GM10248 (cell line): ENCODE results near the gene SNX9.
A peak's percentile ranks its signal among the peaks of the same experiment; 100 is the strongest.
"Not testable (repeated sequence)": the region's sequence is repeated elsewhere in the genome, so short reads cannot be mapped to it uniquely, and the experiment has no call there.

Experiments
- CTCF ChIA-PET: fragments of 300-600 bp; sonication (Branson Sonifier 250); formaldehyde crosslinking; extraction: SDS; loops from one replicate; lab custom pipeline; 2021; ENCODE audit warnings: antibody characterized with exemption; lab: Yijun Ruan, JAX
- POLR2A ChIA-PET: fragments of 350-650 bp; sonication (Branson Sonifier 250); formaldehyde crosslinking; extraction: SDS; loops from one replicate; lab custom pipeline; 2020; ENCODE audit warnings: antibody characterized with exemption; lab: Yijun Ruan, JAX
- DNase-seq: peaks from one replicate; pipeline ENCODE4 v3.0.0; 2012; ENCODE audit errors: extremely low spot score
- TF ChIP-seq, protein P1 (sequence below): IDR thresholded peaks from 2 replicates; pipeline ENCODE4 v1.5.1; 2012; ENCODE audit warnings: mild to moderate bottlenecking, low read depth; ENCODE audit errors: extremely low read depth, missing control alignments, control extremely low read depth

Gene SNX9

DNA sequence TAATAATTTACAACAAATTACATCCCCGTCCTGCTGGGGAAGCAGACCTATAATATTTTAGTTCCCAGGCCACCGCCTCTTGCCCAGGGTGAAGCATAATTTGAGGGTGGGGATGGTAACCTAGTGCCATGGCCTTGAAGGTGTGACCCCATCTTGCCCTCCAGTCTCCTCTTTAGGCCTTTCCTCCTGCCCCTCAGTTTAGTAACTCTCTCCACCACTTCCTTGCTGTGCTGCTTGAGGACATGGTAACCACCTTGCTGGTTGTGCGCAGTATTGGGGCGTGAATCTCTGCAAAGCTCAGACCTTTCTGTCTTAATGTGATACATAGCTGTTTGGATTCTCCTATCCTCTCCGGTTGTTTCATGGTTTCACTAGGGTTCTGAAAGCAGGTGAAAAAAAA lies 16.6 kb downstream of the SNX9 start:
- TF ChIP-seq, protein P1, sequence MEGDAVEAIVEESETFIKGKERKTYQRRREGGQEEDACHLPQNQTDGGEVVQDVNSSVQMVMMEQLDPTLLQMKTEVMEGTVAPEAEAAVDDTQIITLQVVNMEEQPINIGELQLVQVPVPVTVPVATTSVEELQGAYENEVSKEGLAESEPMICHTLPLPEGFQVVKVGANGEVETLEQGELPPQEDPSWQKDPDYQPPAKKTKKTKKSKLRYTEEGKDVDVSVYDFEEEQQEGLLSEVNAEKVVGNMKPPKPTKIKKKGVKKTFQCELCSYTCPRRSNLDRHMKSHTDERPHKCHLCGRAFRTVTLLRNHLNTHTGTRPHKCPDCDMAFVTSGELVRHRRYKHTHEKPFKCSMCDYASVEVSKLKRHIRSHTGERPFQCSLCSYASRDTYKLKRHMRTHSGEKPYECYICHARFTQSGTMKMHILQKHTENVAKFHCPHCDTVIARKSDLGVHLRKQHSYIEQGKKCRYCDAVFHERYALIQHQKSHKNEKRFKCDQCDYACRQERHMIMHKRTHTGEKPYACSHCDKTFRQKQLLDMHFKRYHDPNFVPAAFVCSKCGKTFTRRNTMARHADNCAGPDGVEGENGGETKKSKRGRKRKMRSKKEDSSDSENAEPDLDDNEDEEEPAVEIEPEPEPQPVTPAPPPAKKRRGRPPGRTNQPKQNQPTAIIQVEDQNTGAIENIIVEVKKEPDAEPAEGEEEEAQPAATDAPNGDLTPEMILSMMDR, result no peak
- no peak for DNase-seq
- ChIA-PET POLR2A (no interaction called here), CTCF (no interaction called here)

DNA sequence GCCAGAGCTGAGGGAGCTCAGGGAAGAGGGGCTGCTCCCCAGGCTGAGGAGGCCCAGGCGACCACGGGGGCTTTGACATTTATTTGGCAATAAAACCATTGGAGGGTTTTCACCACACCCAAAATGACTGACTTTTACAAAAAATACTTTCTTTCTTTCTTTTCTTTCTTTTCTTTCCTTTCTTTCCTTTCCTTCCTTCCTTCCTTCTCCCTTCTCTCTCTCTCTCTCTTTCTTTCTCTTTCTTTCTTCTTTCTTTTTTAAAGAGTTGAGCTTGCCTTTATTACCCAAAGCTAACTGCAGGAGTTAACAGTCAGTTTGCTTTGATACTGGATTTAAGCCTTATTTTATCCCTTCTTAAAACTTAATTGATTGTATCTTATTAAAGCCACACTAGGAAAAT lies 17.2 kb downstream of the SNX9 start:
- DNase-seq, result no peak
- ChIA-PET POLR2A (no interaction called here), CTCF (interaction anchor here (1.3 kb wide), 1 partner anchor 24 kb away, joined by 3 read pairs; no protein-coding TSS in a partner anchor)
- TF ChIP-seq, protein P1, result no peak

DNA sequence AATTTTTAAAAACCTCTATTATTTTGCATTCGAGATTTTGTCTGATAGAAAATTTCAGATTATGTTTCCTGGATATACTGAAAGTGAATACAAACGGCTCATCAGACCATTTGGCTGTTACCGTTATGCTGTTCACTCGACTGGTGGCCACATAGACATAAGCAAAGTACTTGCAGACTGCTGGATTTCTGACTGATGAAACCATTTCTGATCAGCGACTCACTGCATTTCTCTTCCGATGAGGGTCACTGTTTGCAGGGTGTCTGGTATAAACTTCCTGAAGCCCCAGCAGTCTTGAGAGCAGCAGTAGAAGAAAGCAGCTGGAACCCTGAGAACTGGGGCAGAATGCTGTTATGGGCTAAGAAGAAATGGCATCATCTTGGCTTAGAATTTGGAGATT lies 17.7 kb downstream of the SNX9 start:
- DNase-seq, result no peak
- ChIA-PET POLR2A (no interaction called here), CTCF (interaction anchor here (0.8 to 1.3 kb wide), 2 partner anchors 25 to 106 kb away, joined by 3 read pairs; no protein-coding TSS in a partner anchor)
- TF ChIP-seq, protein P1, result no peak

DNA sequence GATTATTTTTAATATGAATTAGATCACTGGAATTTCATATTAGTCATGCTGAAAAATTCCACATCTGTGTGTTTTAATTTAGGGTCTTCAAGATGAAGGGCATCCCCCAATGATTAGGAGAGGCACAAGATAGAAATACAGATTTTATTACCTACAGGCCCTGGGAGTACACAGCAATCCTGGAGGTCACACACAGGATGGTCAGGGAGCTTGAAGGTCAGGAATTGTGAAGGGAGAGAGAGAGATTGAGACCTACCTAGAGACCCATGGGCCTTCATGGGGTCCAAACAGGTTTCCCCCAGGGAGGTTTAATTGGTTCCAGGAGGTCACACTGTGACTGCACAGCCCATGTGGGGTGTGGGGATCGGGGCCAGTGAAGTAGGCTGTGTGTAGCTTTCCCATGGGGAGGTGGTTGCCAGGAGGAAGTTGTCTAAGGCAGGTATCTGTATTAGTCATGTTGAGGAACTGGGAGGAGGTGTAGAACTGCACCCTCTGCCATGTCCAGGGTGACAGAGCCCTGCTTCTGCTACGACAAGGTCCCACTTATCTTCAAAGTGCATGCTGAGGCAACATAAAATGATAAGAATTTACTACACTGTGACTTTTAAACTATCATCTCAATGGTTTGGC lies 18.3 kb downstream of the SNX9 start:
- POLR2A ChIA-PET, result no interaction called here
- DNase-seq, result peak; percentile 44
- CTCF ChIA-PET, result interaction anchor here (0.8 to 1.3 kb wide), 2 partner anchors 25 to 106 kb away, joined by 3 read pairs; no protein-coding TSS in a partner anchor
- TF ChIP-seq, protein P1, result no peak

DNA sequence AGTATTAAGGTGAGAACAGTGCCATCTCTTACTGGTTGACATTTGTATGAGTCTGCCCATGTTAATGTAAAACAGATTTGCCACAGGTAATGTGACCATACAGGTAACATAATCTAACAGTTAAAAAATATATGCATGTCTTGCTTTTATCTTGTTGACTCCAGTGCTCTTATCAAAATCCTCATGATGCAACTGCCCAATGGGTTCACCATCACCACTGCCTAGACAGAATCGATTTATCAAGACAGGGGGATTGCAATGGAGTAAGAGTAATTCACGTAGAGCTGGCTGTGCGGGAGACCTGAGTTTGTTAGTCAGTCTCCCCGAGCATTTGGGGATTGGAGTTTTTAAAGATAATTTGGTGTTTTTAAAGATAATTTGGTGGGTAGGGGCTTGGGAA lies 19.2 kb downstream of the SNX9 start:
- no peak for DNase-seq
- CTCF ChIA-PET, result no interaction called here
- POLR2A ChIA-PET, result no interaction called here
- TF ChIP-seq, protein P1, result no peak

DNA sequence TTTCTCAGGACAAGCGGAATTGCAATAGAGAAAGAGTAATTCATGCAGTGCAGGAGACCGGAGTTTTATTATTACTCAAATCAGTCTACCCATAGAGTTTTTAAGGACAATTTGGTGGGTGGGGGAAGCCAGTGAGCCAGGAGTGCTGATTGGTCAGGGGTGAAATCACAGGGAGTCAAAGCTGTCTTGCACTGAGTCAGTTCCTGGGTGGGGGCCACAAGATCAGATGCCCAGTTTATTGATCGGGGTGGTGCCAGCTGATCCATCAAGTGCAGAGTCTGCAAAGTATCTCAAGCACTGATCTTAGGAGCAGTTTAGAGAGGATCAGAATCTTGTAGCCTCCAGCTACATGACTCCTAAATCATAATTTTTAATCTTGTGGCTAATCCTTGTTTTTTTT lies 21.1 kb downstream of the SNX9 start:
- POLR2A ChIA-PET, DNase-seq: not testable (repeated sequence)
- CTCF ChIA-PET, result interaction anchor here (1.2 to 1.4 kb wide), 2 partner anchors 30 kb away, joined by 5 to 6 read pairs; no protein-coding TSS in a partner anchor

DNA sequence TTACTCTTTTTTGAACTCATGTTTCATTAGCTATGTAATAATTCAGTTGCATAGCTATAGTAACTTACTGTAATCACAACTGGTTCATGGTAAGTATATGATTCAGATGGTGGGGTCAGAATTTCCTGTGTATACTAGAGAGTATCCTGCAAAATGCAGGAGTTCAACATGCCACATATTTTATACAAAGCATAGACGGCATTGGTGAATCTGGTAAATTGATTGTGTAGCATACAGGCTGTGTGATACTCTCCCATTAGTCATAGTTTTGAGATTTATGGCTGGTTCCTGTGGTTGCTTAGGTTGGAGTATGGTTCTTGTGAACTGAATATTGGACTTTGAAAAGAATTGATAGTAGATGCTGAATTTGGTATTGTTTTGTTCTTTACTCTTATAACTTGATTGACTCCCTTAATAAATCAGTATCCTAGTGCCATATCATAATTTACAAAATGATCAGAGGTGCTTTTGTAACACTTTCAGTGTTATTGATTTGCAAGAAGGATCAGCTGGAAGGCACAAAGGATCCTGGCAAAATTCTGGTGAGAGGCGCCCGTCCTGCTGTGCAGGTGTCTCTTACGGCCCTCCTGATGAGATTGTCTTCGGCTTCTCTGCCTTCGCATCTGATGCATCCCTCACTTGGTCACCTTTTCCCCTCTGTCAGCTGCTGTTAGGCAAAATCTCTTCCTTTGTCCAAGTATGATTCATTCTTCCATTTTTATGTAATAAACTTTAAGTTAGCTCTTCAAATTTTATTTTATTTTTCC lies 22.6 kb downstream of the SNX9 start:
- DNase-seq, result no peak
- TF ChIP-seq, protein P1, result no peak
- ChIA-PET CTCF (interaction anchor here (1.0 to 2.4 kb wide), 6 partner anchors 14 to 35 kb away, joined by 3 to 12 read pairs (median 4); no protein-coding TSS in a partner anchor), POLR2A (no interaction called here)
